Measurements from ENCODE around the gene GSTA2.
"Not testable (repeated sequence)": the region's sequence is repeated elsewhere in the genome, so short reads cannot be mapped to it uniquely, and the experiment has no call there.

GSTA2 gene

GRCh38 chr6:52720321-52720720, 43.0 kb downstream of the GSTA2 start:
- no peak overlapping the region for H3K4me3 ChIP-seq (replicated peaks; ENCODE audit: low read depth, low read length)
- no peak for TF ChIP-seq CTCF (IDR thresholded peaks at IDR 0.05; ENCODE audit: low read depth, low read length, missing control alignments)
- no peak for DNase-seq (ENCODE audit: extremely low read depth, low read depth)

DNA sequence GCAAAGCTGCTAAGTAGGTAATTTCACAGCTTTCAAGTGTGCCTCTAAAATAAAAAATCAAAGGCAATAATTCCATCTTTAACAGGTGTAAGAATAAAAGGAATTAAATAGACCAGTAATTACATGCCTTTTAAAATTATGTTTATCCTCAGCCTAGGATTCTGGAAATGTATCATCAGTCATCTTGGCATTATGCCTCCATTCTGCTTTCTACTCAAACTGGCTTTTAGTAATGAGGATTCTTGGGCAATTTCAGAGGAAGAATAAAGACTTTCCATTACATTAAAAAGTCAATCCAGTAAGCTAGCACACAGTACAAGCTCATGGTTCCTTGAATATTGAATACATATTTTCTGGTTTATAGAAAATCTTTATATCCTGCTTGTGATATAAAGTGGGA, 44.7 kb downstream of the GSTA2 start:
- no peak overlapping the region for H3K4me3 ChIP-seq (replicated peaks; ENCODE audit: low read depth, low read length)
- no peak for TF ChIP-seq CTCF (IDR thresholded peaks at IDR 0.05; ENCODE audit: low read depth, low read length, missing control alignments)
- no peak for DNase-seq (ENCODE audit: extremely low read depth, low read depth)

DNA sequence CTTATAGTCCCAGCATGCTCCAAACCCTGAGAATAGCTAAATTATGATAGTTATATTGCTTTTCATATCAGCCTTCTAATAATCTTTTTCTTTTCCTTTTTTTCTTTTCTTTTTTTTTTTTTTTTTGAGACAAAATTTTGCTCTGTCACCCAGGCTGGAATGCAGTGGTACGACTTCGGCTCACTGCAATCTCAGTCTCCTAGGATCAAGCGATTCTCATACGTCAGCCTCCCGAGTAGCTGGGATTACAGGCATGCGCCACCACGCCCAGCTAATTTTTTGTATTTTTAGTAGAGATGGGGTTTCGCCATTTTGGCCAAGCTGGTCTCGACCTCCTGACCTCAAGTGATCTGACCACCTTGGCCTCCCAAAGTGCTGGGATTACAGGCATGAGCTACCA, 48.5 kb downstream of the GSTA2 start:
- H3K4me3 ChIP-seq (replicated peaks; ENCODE audit: low read depth, low read length); DNase-seq (ENCODE audit: extremely low read depth, low read depth): not testable (repeated sequence)

GRCh38 chr6:52712136-52712535, 51.1 kb downstream of the GSTA2 start:
- TF ChIP-seq CTCF (IDR thresholded peaks at IDR 0.05; ENCODE audit: low read depth, low read length, missing control alignments), result no peak
- DNase-seq (ENCODE audit: extremely low read depth, low read depth), result no peak

DNA sequence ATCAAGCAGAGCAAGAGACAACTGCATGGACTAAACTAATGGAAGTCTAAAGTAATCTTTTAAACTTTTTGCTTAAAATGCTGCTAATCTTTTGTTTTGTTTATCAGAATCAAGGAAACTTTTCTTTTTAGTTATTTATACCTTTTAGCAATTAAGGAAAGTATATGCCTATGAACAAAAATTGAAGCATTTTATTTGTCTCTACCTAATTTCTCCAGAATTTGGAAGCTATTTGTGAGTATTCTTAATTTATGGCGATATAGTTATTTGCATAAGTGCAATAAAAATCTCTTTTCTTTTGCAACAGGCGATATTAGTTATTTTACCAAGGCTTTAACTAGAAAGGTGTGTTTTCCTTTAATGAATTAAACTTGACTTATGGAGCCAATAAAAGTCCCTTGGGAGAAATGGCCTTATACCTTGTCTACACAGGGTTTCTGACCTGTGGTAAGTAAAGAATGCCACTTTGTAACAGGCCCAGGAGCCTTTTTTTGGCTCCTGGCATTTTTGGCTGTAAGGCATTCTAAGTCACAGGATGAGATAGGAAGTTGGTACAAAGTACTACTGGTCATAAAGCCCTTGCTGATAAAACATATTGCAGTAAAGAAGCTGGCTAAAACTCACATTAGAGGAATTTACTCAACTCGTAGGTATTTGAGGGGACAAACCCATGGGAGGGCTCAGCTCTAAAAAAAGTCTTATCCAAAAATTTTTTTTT, 55.2 kb downstream of the GSTA2 start:
- TF ChIP-seq CTCF (IDR thresholded peaks at IDR 0.05; ENCODE audit: low read depth, low read length, missing control alignments), result no peak
- no peak for DNase-seq (ENCODE audit: extremely low read depth, low read depth)
- no peak overlapping the region for H3K4me3 ChIP-seq (replicated peaks; ENCODE audit: low read depth, low read length)

More at GRCh38 chr6:52712136-52712535, 51.1 kb downstream of the GSTA2 start:
- no peak overlapping the region for H3K4me3 ChIP-seq (replicated peaks; ENCODE audit: low read depth, low read length)

DNA sequence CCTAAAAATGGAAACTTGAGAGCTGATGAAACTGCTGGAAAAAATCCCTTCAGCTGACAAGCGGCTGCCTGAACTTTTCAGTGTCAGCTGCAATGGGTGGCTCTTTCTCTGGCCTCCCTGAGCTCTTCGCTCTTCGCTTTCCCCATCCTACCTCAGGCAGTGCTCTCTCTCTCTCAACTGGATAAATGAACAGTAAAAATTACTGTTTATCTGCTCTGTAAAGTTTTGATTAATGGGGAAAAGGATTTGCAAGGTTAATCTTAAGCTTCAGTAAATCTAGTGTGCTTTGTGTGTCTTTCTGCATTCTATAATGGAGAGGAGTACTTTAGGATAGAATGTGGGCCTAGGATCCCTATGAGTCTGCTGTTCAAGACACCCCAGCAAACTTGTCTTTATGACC, 57.3 kb downstream of the GSTA2 start:
- no peak overlapping the region for H3K4me3 ChIP-seq (replicated peaks; ENCODE audit: low read depth, low read length)
- no peak for TF ChIP-seq CTCF (IDR thresholded peaks at IDR 0.05; ENCODE audit: low read depth, low read length, missing control alignments)

GRCh38 chr6:52704781-52705502, 58.3 kb downstream of the GSTA2 start:
- DNase-seq (ENCODE audit: extremely low read depth, low read depth); H3K4me3 ChIP-seq (replicated peaks; ENCODE audit: low read depth, low read length): not testable (repeated sequence)

More for the DNA sequence above, 57.3 kb downstream of the GSTA2 start:
- DNase-seq (ENCODE audit: extremely low read depth, low read depth), result no peak

Measured in HFF-Myc (cell line).